ENCODE results near the gene BCAS2.
"Not testable (repeated sequence)": the region's sequence is repeated elsewhere in the genome, so short reads cannot be mapped to it uniquely, and the experiment has no call there.

BCAS2 gene

GRCh38 chr1:114581335-114582287 is at the start of gene BCAS2:
Gene BCAS2, minus strand, starts transcription at chr1:114581615. Its CDS starts 24 bp downstream, at chr1:114581591.
- DNase-seq (ENCODE audit: low read depth, low spot score) = peak; percentile 84
- H3K27ac ChIP-seq = peak within 1 kb of the TSS; percentile 73

GRCh38 chr1:114627107-114627506 is 45.7 kb upstream of the BCAS2 start:
- no peak for DNase-seq (ENCODE audit: low read depth, low spot score)
- no peak overlapping the region for H3K27ac ChIP-seq

- H3K27ac ChIP-seq = no peak overlapping the region
- DNase-seq (ENCODE audit: low read depth, low spot score) = no peak
These were observed 41.9 kb upstream of the BCAS2 start for GRCh38 chr1:114623364-114623763.

- H3K27ac ChIP-seq = peak overlapping the region; percentile 92
- DNase-seq (ENCODE audit: low read depth, low spot score) = no peak
These were observed 39.0 kb upstream of the BCAS2 start for GRCh38 chr1:114620419-114620818.

GRCh38 chr1:114618606-114619005 is 37.2 kb upstream of the BCAS2 start:
- no peak for DNase-seq (ENCODE audit: low read depth, low spot score)
- peak overlapping the region; percentile 92 for H3K27ac ChIP-seq

GRCh38 chr1:114610546-114611245 is 29.3 kb upstream of the BCAS2 start:
- H3K27ac ChIP-seq = peak overlapping the region; percentile 99
- peak; percentile 97 for DNase-seq (ENCODE audit: low read depth, low spot score)

GRCh38 chr1:114609826-114610225 is 28.4 kb upstream of the BCAS2 start:
- no peak for DNase-seq (ENCODE audit: low read depth, low spot score)

GRCh38 chr1:114609026-114609425 is 27.6 kb upstream of the BCAS2 start:
- DNase-seq (ENCODE audit: low read depth, low spot score) = no peak
- peak overlapping the region; percentile 99 for H3K27ac ChIP-seq

More at GRCh38 chr1:114609826-114610225, 28.4 kb upstream of the BCAS2 start:
- H3K27ac ChIP-seq = peak overlapping the region; percentile 99

GRCh38 chr1:114607223-114607622 is 25.8 kb upstream of the BCAS2 start:
- H3K27ac ChIP-seq = no peak overlapping the region
- DNase-seq (ENCODE audit: low read depth, low spot score) = no peak

- H3K27ac ChIP-seq = no peak overlapping the region
- no peak for DNase-seq (ENCODE audit: low read depth, low spot score)
These were observed 16.5 kb upstream of the BCAS2 start for GRCh38 chr1:114597949-114598348.

GRCh38 chr1:114595602-114596001 is 14.2 kb upstream of the BCAS2 start:
- DNase-seq (ENCODE audit: low read depth, low spot score) = no peak
- no peak overlapping the region for H3K27ac ChIP-seq

- no peak for DNase-seq (ENCODE audit: low read depth, low spot score)
- H3K27ac ChIP-seq = no peak overlapping the region
These were observed 12.6 kb upstream of the BCAS2 start for GRCh38 chr1:114594046-114594445.

- no peak overlapping the region for H3K27ac ChIP-seq
- DNase-seq (ENCODE audit: low read depth, low spot score) = no peak
These were observed 7.7 kb upstream of the BCAS2 start for GRCh38 chr1:114589122-114589521.

- no peak for DNase-seq (ENCODE audit: low read depth, low spot score)
- no peak overlapping the region for H3K27ac ChIP-seq
These were observed 6.8 kb upstream of the BCAS2 start for GRCh38 chr1:114588196-114588689.

GRCh38 chr1:114587203-114587991 is 6.0 kb upstream of the BCAS2 start:
- no peak for DNase-seq (ENCODE audit: low read depth, low spot score)
- H3K27ac ChIP-seq = no peak overlapping the region

- no peak for DNase-seq (ENCODE audit: low read depth, low spot score)
- no peak overlapping the region for H3K27ac ChIP-seq
These were observed 5.2 kb upstream of the BCAS2 start for GRCh38 chr1:114586513-114587047.

- no peak for DNase-seq (ENCODE audit: low read depth, low spot score)
- no peak overlapping the region for H3K27ac ChIP-seq
These were observed 3.8 kb upstream of the BCAS2 start for GRCh38 chr1:114585231-114585630.

- no peak for DNase-seq (ENCODE audit: low read depth, low spot score)
- no peak overlapping the region for H3K27ac ChIP-seq
These were observed 7.0 kb downstream of the BCAS2 start for GRCh38 chr1:114574365-114574764.

GRCh38 chr1:114564141-114564540 is 17.3 kb downstream of the BCAS2 start:
- no peak for DNase-seq (ENCODE audit: low read depth, low spot score)
- H3K27ac ChIP-seq = no peak overlapping the region

GRCh38 chr1:114562978-114563510 is 18.4 kb downstream of the BCAS2 start:
- not testable (repeated sequence) for DNase-seq (ENCODE audit: low read depth, low spot score); H3K27ac ChIP-seq

Measured in epithelial cell of prostate (primary cell).